ENCODE results near the gene APBB2.
"Not testable (repeated sequence)": the region's sequence is repeated elsewhere in the genome, so short reads cannot be mapped to it uniquely, and the experiment has no call there.

The APBB2 gene

DNA sequence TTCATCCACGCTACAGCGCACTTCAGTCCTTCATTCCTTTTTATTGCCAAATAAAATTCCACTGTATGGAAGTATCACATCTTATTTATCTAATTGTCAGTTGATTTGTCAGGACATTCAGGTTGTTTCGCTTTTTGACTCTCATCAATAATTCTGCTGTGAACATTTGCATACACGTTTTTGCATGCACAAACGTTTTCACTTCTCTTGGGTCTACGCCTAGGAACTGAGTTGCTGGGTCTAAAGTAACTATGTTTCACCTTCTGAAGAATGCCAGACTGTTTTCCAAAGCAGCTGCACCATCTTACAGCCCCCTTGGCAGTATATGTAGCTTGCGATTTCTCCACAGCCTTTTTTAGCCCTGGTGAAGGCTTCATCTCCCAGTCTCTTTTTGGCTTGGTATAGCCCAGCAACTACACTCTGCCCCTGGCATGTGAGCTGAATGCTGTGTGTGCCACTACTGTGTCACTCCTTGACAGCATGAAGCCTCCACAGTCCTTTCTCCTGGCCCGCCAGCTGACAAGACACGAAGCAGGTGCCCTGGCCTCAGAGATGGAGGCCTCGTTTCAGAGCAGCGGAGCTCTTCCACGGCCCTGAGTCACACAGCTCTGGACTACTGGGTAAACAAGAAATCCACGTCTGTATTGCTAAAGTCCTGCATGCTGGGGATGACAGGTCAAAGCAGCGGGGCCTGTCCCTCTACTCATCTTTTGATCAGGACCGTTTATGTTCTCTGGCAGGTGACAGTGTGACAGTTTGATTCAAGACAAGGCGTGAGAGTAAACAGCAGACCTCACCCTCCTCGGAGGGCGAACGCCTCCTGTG, 389.1 kb downstream of the APBB2 start:
- DNase-seq (ENCODE audit: low read depth in 2 of 2): no peak

- DNase-seq (ENCODE audit: low read depth in 2 of 2): no peak
Measured at GRCh38 chr4:40822420-40823166, 391.7 kb downstream of the APBB2 start.

- no peak for DNase-seq (ENCODE audit: low read depth in 2 of 2)
Measured at GRCh38 chr4:40820101-40820500, 394.2 kb downstream of the APBB2 start.

GRCh38 chr4:40817157-40817556, 397.2 kb downstream of the APBB2 start:
- DNase-seq (ENCODE audit: low read depth in 2 of 2): not testable (repeated sequence)

DNA sequence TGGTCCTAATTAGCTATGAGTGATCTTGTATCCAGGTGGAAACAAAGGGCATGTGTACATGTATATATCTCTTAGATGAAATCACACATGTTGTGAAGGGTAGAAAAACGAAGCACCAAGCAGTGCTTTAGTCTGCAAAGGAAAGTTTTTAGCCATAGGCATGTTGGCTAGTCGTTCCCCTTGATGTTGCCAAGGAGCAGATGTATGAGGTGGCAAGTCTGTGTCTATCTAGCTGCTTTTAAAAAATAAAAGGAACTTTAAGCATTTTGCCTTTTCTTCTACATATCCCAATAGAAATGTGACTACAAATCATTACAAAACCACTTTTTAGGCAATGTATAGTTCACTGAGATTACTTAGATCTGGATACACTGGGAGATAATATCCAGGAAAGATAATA, 401.5 kb downstream of the APBB2 start:
- DNase-seq (ENCODE audit: low read depth in 2 of 2): no peak

- DNase-seq (ENCODE audit: low read depth in 2 of 2): no peak
Measured at GRCh38 chr4:40812386-40812785, 402.0 kb downstream of the APBB2 start.

DNA sequence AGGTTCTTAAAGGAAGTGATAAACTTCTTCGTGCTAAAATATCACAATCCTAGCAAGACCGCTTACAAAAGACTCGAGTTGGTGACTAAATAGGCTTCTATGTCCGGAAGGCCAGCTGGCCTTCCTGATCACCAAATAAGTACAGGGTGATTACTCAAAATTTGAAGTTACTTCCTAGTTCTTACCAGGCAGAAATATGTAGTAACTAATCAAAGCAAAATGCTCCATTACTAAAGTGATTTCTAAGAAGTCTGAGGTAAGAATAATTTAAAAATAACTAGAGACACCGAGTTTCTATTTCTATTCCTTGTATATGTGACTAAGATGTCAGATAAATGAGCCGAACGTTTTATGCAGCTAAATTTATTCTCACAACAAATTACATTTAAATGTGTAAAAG, 402.4 kb downstream of the APBB2 start:
- DNase-seq (ENCODE audit: low read depth in 2 of 2): no peak

GRCh38 chr4:40808926-40809457, 405.4 kb downstream of the APBB2 start:
- no peak for DNase-seq (ENCODE audit: low read depth in 2 of 2)

GRCh38 chr4:40804598-40804997, 409.7 kb downstream of the APBB2 start:
- no peak for DNase-seq (ENCODE audit: low read depth in 2 of 2)

GRCh38 chr4:40800064-40800463, 414.3 kb downstream of the APBB2 start:
- DNase-seq (ENCODE audit: low read depth in 2 of 2): no peak

DNA sequence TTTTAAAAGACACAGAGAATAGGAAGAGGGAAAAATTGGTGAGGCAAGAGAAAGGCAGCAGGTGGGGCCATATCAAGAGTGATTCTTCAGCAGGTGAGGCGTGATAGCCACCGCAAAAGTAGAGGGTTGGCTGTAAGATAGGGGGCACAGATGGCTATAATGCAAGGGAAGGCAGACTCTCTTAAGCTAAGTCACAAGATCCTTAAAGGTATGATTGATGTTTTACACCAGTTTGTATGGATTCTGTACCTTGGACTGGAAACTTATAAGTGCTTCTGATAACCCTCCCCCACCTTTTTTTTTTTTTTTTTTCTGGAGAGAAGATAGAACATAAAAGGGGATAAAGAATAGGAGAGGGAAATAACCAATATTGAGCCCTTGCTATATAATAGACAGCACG, 424.6 kb downstream of the APBB2 start:
- no peak for DNase-seq (ENCODE audit: low read depth in 2 of 2)

- no peak for DNase-seq (ENCODE audit: low read depth in 2 of 2)
Measured at GRCh38 chr4:40789031-40789430, 425.3 kb downstream of the APBB2 start.

- DNase-seq (ENCODE audit: low read depth in 2 of 2): no peak
Measured at GRCh38 chr4:40788331-40788730, 426.0 kb downstream of the APBB2 start.

DNA sequence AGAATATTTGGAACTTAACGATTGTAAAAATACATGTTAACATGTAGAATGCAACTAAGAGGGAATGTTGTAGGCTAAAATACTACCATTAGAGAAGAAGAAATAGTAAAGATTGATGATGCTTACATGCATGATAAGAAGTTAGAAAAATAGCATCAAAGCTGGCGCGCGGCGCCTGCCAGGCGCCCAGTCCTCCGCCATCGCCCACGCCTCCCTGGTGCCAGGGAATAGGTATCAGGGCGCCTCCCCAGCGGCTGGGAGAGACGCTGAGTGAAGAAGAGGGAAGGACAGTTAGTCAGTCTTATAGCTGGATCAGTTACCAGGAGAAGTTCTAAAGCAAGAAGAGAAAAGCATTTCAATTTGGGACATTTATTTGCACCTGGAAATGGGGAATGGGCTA, 428.6 kb downstream of the APBB2 start:
- no peak for DNase-seq (ENCODE audit: low read depth in 2 of 2)

- no peak for DNase-seq (ENCODE audit: low read depth in 2 of 2)
Measured at GRCh38 chr4:40782876-40783275, 431.5 kb downstream of the APBB2 start.

GRCh38 chr4:40778090-40778489, 436.3 kb downstream of the APBB2 start:
- DNase-seq (ENCODE audit: low read depth in 2 of 2): no peak

GRCh38 chr4:40769266-40769665, 445.1 kb downstream of the APBB2 start:
- no peak for DNase-seq (ENCODE audit: low read depth in 2 of 2)

- DNase-seq (ENCODE audit: low read depth in 2 of 2): no peak
Measured at GRCh38 chr4:40763228-40763716, 451.1 kb downstream of the APBB2 start.
